ENCODE measurements around the gene NIPAL4. TPM values are rescaled to one million over a fixed set of nuclear protein-coding genes. Genes with fewer than 3 reads are reported as not detected.

NIPAL4 gene
- total RNA-seq, 1 experiment from 2014 or later, result not detected

- Mint-ChIP-seq H3K4me3 (no peak overlapping the region), H3K27me3 (ENCODE audit: low read depth) (no peaks in the 10 kb centered on the region), H3K27ac (no peak overlapping the region), H3K36me3 (ENCODE audit: insufficient read depth in 1 of 3, low read depth in 3 of 3) (peaks cover 0 to under 1% (median 0%) of the 10 kb centered on the region in 3 experiments; a peak in 2 of 7 replicates), H3K9me3 (no peaks in the 10 kb centered on the region), H3K4me1 (no peaks in the 10 kb centered on the region)
- Histone ChIP-seq H3K79me1 (ENCODE audit: insufficient read depth, low read depth, low read length, poor library complexity, severe bottlenecking) (no peaks in the 10 kb centered on the region), H3K23me2 (ENCODE audit: insufficient read length, low read depth, low read length, poor library complexity, severe bottlenecking) (no peaks in the 10 kb centered on the region), H3T11ph (ENCODE audit: low read length) (no peak overlapping the region), H2BK120ac (ENCODE audit: low read depth, low read length, poor library complexity, severe bottlenecking) (no peak overlapping the region), H4K5ac (ENCODE audit: insufficient read length, low read depth, low read length) (no peak overlapping the region), H2AFZ (ENCODE audit: low read length) (no peak overlapping the region), H4K8ac (replicated peaks; ENCODE audit: insufficient read length, low read depth, low read length) (no peak overlapping the region), H3K23ac (ENCODE audit: insufficient read length, low read depth, low read length) (no peak overlapping the region), H2AK5ac (ENCODE audit: insufficient read length, low read length) (no peak overlapping the region), H3K79me2 (ENCODE audit: insufficient read depth, low read length) (no peaks in the 10 kb centered on the region), H3K4me2 (ENCODE audit: insufficient read depth, insufficient read length, low read length) (no peak overlapping the region), H3K9ac (ENCODE audit: extremely low read depth, insufficient read length, low read length) (no peak overlapping the region), H2BK12ac (ENCODE audit: insufficient read length, low read depth, low read length) (no peak overlapping the region), H2BK15ac (ENCODE audit: low read depth, low read length) (no peak overlapping the region), H2BK5ac (ENCODE audit: insufficient read length, low read length) (no peak overlapping the region), H3K56ac (ENCODE audit: insufficient read length, low read depth, low read length) (no peak overlapping the region), H3K27ac (ENCODE audit: insufficient read length, low read depth, low read length) (no peak overlapping the region), H3K27me3 (ENCODE audit: insufficient read depth, low read length) (no peaks in the 10 kb centered on the region), H4K20me1 (ENCODE audit: control insufficient read depth, insufficient read depth, insufficient read length) (no peaks in the 10 kb centered on the region), H3K4me1 (ENCODE audit: insufficient read depth, low read length) (no peaks in the 10 kb centered on the region), H3K14ac (ENCODE audit: insufficient read depth, low read length) (no peak overlapping the region), H4K91ac (ENCODE audit: insufficient read length, low read depth, low read length) (no peak overlapping the region), H3K4ac (ENCODE audit: low read depth, low read length) (no peak overlapping the region), H3K9me3 (ENCODE audit: control insufficient read depth, low read depth, low read length) (no peaks in the 10 kb centered on the region), H2BK20ac (ENCODE audit: low read depth, low read length, poor library complexity, severe bottlenecking) (no peak overlapping the region), H3K18ac (ENCODE audit: insufficient read length, low read depth, low read length) (no peak overlapping the region)
- WGBS (ENCODE audit: extremely low coverage, insufficient read length, low lambda C conversion rate), result no CpG with 5 or more reads among the region's 6 CpGs
- DNase-seq, result no peak
- TF ChIP-seq CTCF (conservative IDR thresholded peaks at IDR 0.05), result no peak
Observed at GRCh38 chr5:157518963-157519362, 59.0 kb downstream of the NIPAL4 start.
